ENCODE data around the gene RASL11A.

- TF ChIP-seq CTCF (IDR thresholded peaks at IDR 0.05) = no peak
- TF ChIP-seq EP300 (IDR thresholded peaks at IDR 0.05) = no peak
- no peak for TF ChIP-seq POLR2A (IDR thresholded peaks at IDR 0.05)
Observed at GRCh38 chr13:27289011-27289665, 18.5 kb downstream of the RASL11A start.

Measured in ovary (tissue), 3 donors.